Measurements from ENCODE around the gene SNX15.

SNX15 gene

DNA sequence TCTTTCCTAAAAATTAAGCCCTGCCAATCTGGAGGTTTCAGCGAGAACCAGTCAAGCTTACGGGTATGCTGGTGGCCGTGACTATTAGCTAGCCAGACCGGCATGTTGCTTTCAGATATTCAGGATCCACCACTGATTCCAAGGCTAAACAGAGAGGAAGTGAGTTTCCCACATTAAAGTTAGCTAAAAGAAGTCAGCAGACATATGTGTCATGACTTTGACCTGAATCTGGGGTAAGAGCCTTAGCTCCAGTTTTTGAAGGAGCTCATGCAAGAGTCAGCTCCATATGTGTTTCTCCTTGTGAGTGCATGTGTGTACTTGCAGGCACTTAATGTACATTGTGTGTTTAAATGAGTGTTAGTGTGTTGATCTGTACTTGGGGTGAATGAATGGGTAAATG is 58.2 kb downstream of the SNX15 start:
- DNase-seq, result no peak

GRCh38 chr11:65086809-65087208 is 59.6 kb downstream of the SNX15 start:
- DNase-seq, result no peak

GRCh38 chr11:65087216-65087615 is 60.0 kb downstream of the SNX15 start:
- no peak for DNase-seq

GRCh38 chr11:65087827-65088226 is 60.6 kb downstream of the SNX15 start:
- DNase-seq, result no peak

DNA sequence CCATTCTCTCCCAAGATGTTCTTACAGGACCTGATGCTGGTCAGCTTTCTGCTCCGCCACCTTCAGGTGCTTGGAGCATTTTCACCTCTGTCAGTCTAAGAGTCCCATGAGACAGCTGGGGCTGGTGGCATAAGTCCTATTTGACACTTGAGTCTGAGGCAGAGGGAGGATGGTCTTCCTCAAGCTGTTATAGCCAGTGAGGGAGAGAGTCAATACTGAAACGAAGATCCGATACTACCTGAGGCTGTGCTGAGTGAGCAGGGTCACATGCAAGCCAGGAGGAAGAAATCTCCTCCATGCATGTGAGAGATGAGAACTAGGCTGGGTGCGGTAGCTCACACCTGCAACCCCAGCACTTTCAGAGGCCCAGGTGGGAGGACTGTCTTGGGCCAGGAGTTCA is 62.4 kb downstream of the SNX15 start:
- no peak for DNase-seq
